PC-3 (cell line): ENCODE measurements around the gene JARID2.

Source experiments
- CTCF ChIP-seq: fragments of 300-600 bp; sonication (generic); conservative IDR thresholded peaks from 2 replicates; pipeline ENCODE4 v1.5.1; 2017; ENCODE audit warnings: antibody characterized with exemption, low read depth, mild to moderate bottlenecking, low read length
- EZH2phosphoT487 ChIP-seq: fragments of 300-600 bp; sonication (generic); IDR thresholded peaks from 2 replicates; pipeline ENCODE4 v1.6.1; 2018; ENCODE audit warnings: mild to moderate bottlenecking, antibody characterized with exemption, low read length, borderline replicate concordance

GRCh38 chr6:15526212-15526701 is 280.4 kb downstream of the JARID2 start:
- TF ChIP-seq EZH2phosphoT487 (no peak), CTCF (no peak)
